Panc1 (cell line): ENCODE data around the gene NADSYN1. TPM values are rescaled to one million over a fixed set of nuclear protein-coding genes. Genes with fewer than 3 reads are reported as not detected.

ENCODE experiments used
- ATAC-seq: fragments of 200-7000 bp; cut with Tn5 transposase; 2 replicates; pipeline ENCODE4 v1.9.1; 2020; ENCODE audit warnings: mild to moderate bottlenecking, moderate library complexity
- BruUV-seq: library from RNA; stranded (reverse); fragments of 400-500 nt; replicated peaks from 2 replicates; lab custom pipeline; 2021; lab: Mats Ljungman, UMichigan
- CTCF ChIA-PET: fragments of 300-600 bp; sonication (Branson Sonifier 250); formaldehyde crosslinking; loops from one replicate; lab custom pipeline; 2022; ENCODE audit warnings: antibody characterized with exemption; lab: Charles Lee
- POLR2A ChIA-PET: fragments of 300-600 bp; sonication (Branson Sonifier 250); formaldehyde crosslinking; loops from one replicate; lab custom pipeline; 2022; ENCODE audit warnings: antibody characterized with exemption; lab: Charles Lee
- DNase-seq: peaks from one replicate; pipeline ENCODE4 v3.0.0-alpha.2; 2010; ENCODE audit warnings: low read depth, low spot score
- H3K27ac ChIP-seq: 2 replicates; pipeline ENCODE4 v1.5.1; 2011; ENCODE audit warnings: mild to moderate bottlenecking, low read length, inconsistent platforms
- H3K27me3 ChIP-seq: fragments of 200-500 bp; sonication (Bioruptor generic); 2 replicates; pipeline ENCODE4 v1.6.0; 2014; ENCODE audit warnings: low read length, inconsistent platforms; ENCODE audit not compliant: control insufficient read depth, insufficient read depth
- H3K36me3 ChIP-seq: fragments of 200-500 bp; sonication (Bioruptor generic); 2 replicates; pipeline ENCODE4 v1.5.1; 2014; ENCODE audit warnings: inconsistent platforms, mild to moderate bottlenecking, low read length, moderate library complexity; ENCODE audit not compliant: control insufficient read depth, insufficient read depth
- H3K4me1 ChIP-seq: 2 replicates; pipeline ENCODE4 v1.5.1; 2011; ENCODE audit warnings: inconsistent platforms, mild to moderate bottlenecking, low read length, moderate library complexity; ENCODE audit not compliant: control insufficient read depth, insufficient read depth
- H3K4me3 ChIP-seq, 2 experiments: 2 replicates each; pipeline ENCODE4 v1.5.1; 2011 to 2012; ENCODE audit warnings: low read depth in 2 of 2, low read length in 2 of 2, mild to moderate bottlenecking in 2 of 2, inconsistent platforms in 1 of 2, moderate library complexity in 1 of 2
- H3K9me3 ChIP-seq: fragments of 200-500 bp; sonication (Bioruptor generic); 2 replicates; pipeline ENCODE4 v1.5.1; 2014; ENCODE audit warnings: low read depth, mild to moderate bottlenecking, inconsistent platforms, low read length, moderate library complexity; ENCODE audit not compliant: control insufficient read depth, insufficient read depth
- POLR2AphosphoS5 ChIP-seq: IDR thresholded peaks from 2 replicates; pipeline ENCODE4 v1.6.1; 2012; ENCODE audit warnings: mild to moderate bottlenecking, low read depth, low read length, moderate library complexity
- SIN3A ChIP-seq: IDR thresholded peaks from 2 replicates; pipeline ENCODE4 v1.6.1; 2012; ENCODE audit warnings: low read depth, mild to moderate bottlenecking, low read length, moderate library complexity, borderline replicate concordance; ENCODE audit not compliant: insufficient read depth
- TCF7L2 ChIP-seq: IDR thresholded peaks from 2 replicates; pipeline ENCODE4 v1.6.1; 2011; ENCODE audit warnings: mild to moderate bottlenecking, low read depth, low read length, inconsistent platforms
- in situ Hi-C: cut with HindIII; loops from 2 replicates; pipeline ENCODE4 v1.10.0; 2016; ENCODE audit warnings: low sequenced_read_pairs, low pct_unique_long_range_greater_than_20kb
- intact Hi-C: fragments of 100-400 bp; cut with micrococcal nuclease; formaldehyde crosslinking; loops from one replicate; pipeline ENCODE4 v1.10.0; 2022; ENCODE audit not compliant: unreplicated experiment
- total RNA-seq: library from RNA; stranded (reverse); gene quantifications from one replicate; pipeline ENCODE4 v1.2.1, GENCODE V29; 2021; ENCODE audit not compliant: unreplicated experiment
- TF ChIP-seq, protein P1 (sequence below): fragments of 450-650 bp; IDR thresholded peaks from 2 replicates; pipeline ENCODE4 v1.5.1; 2017; ENCODE audit warnings: mild to moderate bottlenecking
- TF ChIP-seq, protein P2 (sequence below), 2 experiments: IDR thresholded peaks; 2 replicates each; pipeline ENCODE4 v1.6.1; 2011 to 2012; ENCODE audit warnings: low read depth in 2 of 2, control low read depth in 1 of 2, low read length in 1 of 2, mild to moderate bottlenecking in 1 of 2, moderate library complexity in 1 of 2; ENCODE audit not compliant: insufficient read depth in 1 of 2

NADSYN1 gene
- total RNA-seq, 1 experiment from 2014 or later, result 76.1 TPM

DNA sequence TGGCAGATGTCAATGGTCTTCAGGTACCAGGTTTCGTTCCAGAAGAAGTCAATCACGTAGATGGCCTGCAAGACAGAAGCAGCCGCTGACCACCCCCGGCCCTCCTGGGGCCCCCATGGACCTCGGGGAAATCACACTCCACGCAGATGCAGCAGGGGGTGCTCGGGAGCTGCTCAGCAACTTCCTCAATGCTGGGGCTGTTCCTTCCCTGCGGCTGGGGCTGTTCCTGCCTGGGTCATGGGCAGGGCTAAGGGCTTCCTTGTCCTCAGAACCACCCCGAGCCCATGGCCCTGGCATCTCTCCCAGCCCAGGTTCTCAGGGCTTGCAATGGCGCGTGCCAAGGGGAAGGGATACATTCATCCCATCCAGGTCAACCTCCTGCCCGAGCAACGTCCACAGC lies 15.1 kb upstream of the NADSYN1 start:
- Histone ChIP-seq H3K36me3 (no peaks in the 10 kb centered on the region; the same call in 1 of the 2 replicates), H3K9me3 (no peaks in the 10 kb centered on the region), H3K27me3 (no peaks in the 10 kb centered on the region), H3K27ac (no peak overlapping the region), H3K4me1 (no peaks in the 10 kb centered on the region), H3K4me3 (no peak overlapping the region)
- POLR2A ChIA-PET, result no interaction called here
- TF ChIP-seq, protein P1, sequence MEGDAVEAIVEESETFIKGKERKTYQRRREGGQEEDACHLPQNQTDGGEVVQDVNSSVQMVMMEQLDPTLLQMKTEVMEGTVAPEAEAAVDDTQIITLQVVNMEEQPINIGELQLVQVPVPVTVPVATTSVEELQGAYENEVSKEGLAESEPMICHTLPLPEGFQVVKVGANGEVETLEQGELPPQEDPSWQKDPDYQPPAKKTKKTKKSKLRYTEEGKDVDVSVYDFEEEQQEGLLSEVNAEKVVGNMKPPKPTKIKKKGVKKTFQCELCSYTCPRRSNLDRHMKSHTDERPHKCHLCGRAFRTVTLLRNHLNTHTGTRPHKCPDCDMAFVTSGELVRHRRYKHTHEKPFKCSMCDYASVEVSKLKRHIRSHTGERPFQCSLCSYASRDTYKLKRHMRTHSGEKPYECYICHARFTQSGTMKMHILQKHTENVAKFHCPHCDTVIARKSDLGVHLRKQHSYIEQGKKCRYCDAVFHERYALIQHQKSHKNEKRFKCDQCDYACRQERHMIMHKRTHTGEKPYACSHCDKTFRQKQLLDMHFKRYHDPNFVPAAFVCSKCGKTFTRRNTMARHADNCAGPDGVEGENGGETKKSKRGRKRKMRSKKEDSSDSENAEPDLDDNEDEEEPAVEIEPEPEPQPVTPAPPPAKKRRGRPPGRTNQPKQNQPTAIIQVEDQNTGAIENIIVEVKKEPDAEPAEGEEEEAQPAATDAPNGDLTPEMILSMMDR, result no peak
- TF ChIP-seq TCF7L2 (no peak), POLR2AphosphoS5 (no peak), SIN3A (no peak)
- TF ChIP-seq, protein P2, sequence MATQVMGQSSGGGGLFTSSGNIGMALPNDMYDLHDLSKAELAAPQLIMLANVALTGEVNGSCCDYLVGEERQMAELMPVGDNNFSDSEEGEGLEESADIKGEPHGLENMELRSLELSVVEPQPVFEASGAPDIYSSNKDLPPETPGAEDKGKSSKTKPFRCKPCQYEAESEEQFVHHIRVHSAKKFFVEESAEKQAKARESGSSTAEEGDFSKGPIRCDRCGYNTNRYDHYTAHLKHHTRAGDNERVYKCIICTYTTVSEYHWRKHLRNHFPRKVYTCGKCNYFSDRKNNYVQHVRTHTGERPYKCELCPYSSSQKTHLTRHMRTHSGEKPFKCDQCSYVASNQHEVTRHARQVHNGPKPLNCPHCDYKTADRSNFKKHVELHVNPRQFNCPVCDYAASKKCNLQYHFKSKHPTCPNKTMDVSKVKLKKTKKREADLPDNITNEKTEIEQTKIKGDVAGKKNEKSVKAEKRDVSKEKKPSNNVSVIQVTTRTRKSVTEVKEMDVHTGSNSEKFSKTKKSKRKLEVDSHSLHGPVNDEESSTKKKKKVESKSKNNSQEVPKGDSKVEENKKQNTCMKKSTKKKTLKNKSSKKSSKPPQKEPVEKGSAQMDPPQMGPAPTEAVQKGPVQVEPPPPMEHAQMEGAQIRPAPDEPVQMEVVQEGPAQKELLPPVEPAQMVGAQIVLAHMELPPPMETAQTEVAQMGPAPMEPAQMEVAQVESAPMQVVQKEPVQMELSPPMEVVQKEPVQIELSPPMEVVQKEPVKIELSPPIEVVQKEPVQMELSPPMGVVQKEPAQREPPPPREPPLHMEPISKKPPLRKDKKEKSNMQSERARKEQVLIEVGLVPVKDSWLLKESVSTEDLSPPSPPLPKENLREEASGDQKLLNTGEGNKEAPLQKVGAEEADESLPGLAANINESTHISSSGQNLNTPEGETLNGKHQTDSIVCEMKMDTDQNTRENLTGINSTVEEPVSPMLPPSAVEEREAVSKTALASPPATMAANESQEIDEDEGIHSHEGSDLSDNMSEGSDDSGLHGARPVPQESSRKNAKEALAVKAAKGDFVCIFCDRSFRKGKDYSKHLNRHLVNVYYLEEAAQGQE (IDR thresholded peaks at IDR 0.05; ENCODE audit: insufficient read depth in 1 of 2, low read depth in 2 of 2, low read length in 1 of 2), result no peak
- DNase-seq (no peak), ATAC-seq (0 out of 2 replicates have a peak, but pooled peaks have one; percentile 25)
- CTCF ChIA-PET, result no interaction called here
- intact Hi-C loops, result no loop called here
- in situ Hi-C loops, result no loop called here
- BruUV-seq, result no TSS peak

DNA sequence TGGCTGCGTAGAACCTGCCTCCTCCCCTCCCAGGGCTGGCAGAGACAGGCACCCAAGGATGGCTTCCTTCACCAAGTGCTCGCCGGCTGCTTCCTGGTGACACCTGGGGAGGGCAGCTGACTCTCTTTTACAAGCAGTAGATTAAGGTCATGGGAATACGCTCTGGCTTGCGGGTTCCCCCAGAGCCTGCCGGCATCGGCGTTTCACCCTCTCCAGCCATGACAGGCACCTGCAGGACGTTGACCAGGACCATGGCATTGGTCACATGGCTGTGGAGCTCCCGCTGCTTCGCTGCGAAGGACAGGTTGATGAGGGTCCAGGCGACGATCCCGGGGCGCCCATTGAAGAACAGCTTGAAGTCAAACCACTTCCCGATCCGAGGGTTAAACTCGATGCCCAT lies 14.4 kb upstream of the NADSYN1 start:
- CTCF ChIA-PET, result no interaction called here
- POLR2A ChIA-PET, result no interaction called here
- Histone ChIP-seq H3K9me3 (no peaks in the 10 kb centered on the region), H3K27ac (no peak overlapping the region), H3K4me3 (no peak overlapping the region), H3K4me1 (no peaks in the 10 kb centered on the region), H3K27me3 (no peaks in the 10 kb centered on the region), H3K36me3 (no peaks in the 10 kb centered on the region; the same call in 1 of the 2 replicates)
- in situ Hi-C loops (no loop called here), intact Hi-C loops (no loop called here)
- BruUV-seq, result no TSS peak
- ATAC-seq (no peak), DNase-seq (no peak)
- TF ChIP-seq, protein P2 (IDR thresholded peaks at IDR 0.05; ENCODE audit: insufficient read depth in 1 of 2, low read depth in 2 of 2, low read length in 1 of 2), result no peak
- TF ChIP-seq TCF7L2 (no peak), SIN3A (no peak), POLR2AphosphoS5 (no peak)
- TF ChIP-seq, protein P1, result no peak
